GM19238 (cell line): ENCODE data around the gene CLTA.
"Not testable (repeated sequence)": the region's sequence is repeated elsewhere in the genome, so short reads cannot be mapped to it uniquely, and the experiment has no call there.

ENCODE experiments used
- DNase-seq: peaks from one replicate; pipeline ENCODE4 v3.0.0; 2011; ENCODE audit warnings: low spot score; ENCODE audit not compliant: insufficient read length

CLTA gene

GRCh38 chr9:36158122-36158521 lies 32.6 kb upstream of the CLTA start:
- DNase-seq, result no peak

DNA sequence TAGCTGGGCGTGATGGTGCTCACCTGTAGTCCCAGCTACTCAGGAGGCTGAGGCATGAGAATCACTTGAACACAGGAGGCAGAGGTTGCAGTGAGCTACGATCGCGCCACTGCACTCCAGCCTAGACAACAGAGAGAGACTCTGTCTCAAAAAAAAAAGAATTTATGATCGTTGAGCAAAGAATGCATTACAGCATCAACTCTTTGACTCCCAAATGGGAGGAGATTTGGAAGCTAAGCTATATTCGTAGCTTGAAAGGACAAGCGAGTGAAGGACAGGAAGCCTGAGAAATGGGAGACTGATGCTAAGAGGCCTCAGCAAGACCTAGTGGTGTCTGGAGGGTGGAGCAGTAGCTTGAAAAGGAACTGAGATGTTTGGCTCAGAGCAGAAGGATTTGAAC lies 31.8 kb upstream of the CLTA start:
- DNase-seq, result no peak

GRCh38 chr9:36159509-36159908 lies 31.2 kb upstream of the CLTA start:
- DNase-seq, result not testable (repeated sequence)

GRCh38 chr9:36160126-36160525 lies 30.6 kb upstream of the CLTA start:
- not testable (repeated sequence) for DNase-seq

DNA sequence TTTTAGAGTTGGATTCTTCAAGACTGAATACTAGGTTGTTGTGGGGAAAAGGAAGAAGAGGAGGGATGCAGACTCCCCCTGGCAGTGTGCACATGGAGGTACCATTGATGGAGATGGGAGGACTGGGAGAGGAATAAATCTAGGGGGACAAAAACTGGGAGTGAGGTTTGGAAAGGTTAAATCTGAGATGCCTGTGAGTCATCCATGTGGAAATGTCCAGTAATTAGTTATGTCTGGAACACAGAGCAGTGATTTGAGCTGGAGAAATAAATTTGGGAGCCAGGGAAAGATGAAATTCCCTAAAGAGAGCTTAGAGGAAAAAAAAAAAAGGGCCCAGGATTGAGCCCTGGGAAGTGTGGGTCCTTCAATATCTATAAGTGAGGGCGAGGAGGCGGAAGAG lies 29.5 kb upstream of the CLTA start:
- DNase-seq, result no peak

- DNase-seq, result no peak
Measured at GRCh38 chr9:36162211-36162738, 28.4 kb upstream of the CLTA start.

- no peak for DNase-seq
Measured at GRCh38 chr9:36163049-36163785, 27.5 kb upstream of the CLTA start.

GRCh38 chr9:36163786-36164170 lies 26.9 kb upstream of the CLTA start:
- DNase-seq, result no peak

GRCh38 chr9:36164372-36164771 lies 26.3 kb upstream of the CLTA start:
- DNase-seq, result no peak

DNA sequence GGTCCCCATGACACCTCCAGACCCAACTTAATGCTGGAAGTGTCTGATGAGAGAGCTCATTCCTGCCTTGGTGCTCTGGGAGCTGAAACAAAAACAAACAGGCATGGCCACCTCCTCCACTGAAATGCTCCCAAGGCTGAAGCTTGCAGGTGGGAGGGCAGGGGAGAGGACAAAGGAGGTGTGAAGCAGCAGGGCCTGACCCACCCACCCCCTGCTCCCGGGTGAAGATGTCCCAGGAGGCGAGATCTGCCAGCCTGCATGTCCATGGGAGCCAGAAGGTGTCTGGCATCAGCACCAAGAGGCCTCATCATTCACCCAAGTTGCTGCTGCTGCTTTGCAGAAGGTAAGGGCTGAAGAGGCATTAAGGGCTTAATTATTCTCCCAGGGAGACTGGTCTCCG lies 25.7 kb upstream of the CLTA start:
- no peak for DNase-seq

GRCh38 chr9:36165826-36166167 lies 24.9 kb upstream of the CLTA start:
- DNase-seq, result no peak

- peak; percentile 84 for DNase-seq
Measured at GRCh38 chr9:36166168-36166927, 24.4 kb upstream of the CLTA start.

DNA sequence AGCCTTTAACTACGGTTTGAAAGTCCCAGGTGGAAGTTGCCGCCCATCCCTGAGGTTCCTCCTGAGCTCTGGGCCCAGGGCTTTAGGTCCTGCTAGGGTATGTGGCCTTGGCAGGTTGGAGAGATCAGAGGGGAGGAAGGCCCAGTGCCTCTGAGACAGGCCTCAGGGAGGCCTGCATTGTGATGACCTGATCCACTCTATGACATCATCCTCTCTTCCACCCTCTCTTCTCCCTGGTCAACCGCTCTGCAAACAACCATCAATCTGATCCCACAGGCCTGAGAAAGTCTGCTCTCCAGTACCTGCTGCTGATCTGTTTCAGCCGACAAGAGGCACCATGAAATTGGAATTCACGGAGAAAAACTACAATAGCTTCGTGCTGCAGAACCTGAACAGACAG lies 21.6 kb upstream of the CLTA start, which contains the start of gene CCIN:
CCIN (plus strand) TSS at position 223 of the 400 bp plus-strand sequence; CDS start at position 338, 115 bp downstream.
- no peak for DNase-seq

GRCh38 chr9:36169708-36170107 lies 21.0 kb upstream of the CLTA start:
- DNase-seq, result no peak

- DNase-seq, result no peak
Measured at GRCh38 chr9:36170531-36170930, 20.2 kb upstream of the CLTA start.

GRCh38 chr9:36173861-36174260 lies 16.9 kb upstream of the CLTA start:
- DNase-seq, result no peak

- DNase-seq, result no peak
Measured at GRCh38 chr9:36174271-36174670, 16.4 kb upstream of the CLTA start.

DNA sequence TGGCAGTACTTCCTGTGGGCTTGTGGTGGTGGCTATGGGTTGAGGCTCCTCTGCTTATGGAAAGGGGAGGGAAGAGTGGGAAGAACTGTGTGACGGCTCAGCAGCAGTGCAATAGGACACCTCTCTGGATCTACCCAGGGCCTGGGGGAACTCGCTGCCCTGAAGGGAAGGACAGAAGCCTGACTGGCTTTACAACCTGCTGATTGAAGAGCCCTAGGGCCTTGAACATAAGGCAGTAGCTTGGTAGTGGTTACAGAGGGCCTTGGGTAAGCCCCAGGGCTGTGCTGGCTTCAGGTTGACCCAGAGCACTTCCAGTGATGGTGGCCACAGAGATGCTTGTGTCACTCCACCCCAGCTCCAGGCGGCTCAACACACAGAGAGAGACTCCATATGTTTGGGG lies 16.0 kb upstream of the CLTA start:
- no peak for DNase-seq

DNA sequence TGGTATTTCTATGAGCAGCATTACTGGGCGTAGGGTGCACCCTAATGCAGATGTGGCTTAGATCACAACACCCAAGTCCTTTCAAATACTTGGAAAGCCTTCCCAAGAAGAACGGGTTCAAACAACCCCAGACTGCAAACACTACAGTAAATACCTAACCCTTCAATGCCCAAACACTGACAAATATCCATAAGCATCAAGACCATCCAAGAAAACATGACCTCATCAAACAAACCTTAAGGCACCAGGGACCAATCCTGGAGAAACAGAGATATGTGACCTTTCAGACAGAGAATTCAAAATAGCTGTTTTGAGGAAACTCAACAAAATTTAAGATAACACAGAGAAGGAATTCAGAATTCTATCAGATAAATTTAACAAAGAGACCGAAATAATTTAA lies 15.5 kb upstream of the CLTA start:
- DNase-seq, result not testable (repeated sequence)

DNA sequence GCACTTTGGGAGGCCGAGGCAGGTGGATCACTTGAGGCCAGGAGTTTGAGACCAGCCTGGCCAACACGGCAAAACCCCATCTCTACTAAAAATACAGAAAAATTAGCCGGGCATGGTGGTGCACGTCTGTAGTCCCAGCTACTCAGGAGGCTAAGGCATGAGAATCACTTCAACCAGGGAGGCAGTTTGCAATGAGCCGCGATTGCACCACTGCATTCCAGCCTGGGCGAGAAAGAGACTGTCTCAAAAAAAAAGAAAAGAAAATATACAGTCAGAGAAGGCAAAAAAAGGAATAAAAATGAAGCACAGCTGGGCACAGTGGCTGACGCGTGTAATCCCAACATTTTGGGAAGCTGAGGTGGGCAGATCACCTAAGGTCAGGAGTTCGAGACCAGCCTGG lies 14.2 kb upstream of the CLTA start:
- not testable (repeated sequence) for DNase-seq

- DNase-seq, result no peak
Measured at GRCh38 chr9:36177571-36177970, 13.2 kb upstream of the CLTA start.

GRCh38 chr9:36180243-36180642 lies 10.5 kb upstream of the CLTA start:
- not testable (repeated sequence) for DNase-seq

DNA sequence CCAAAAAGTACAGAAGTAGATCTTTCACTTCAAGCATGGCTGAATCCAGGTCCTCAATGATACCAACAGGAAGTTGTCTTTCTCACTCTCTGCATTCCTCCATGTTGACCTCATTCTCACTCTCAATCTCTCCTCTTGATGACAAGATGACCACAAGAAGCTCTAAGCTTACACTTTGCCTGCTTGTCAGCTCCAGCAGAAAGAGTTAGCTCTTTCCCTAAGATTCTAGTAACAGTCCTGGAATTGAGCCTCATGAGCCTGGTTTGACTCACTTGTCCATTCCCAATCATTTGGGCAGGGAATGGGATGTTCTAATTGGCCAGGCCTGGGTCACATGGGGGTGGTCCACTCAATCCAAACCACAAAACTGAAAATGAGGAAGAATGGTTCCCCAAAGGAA lies 3.3 kb upstream of the CLTA start:
- DNase-seq, result no peak
